Peyer's patch (tissue), 4 donors: ENCODE measurements around the gene GVQW3. TPM values are rescaled to one million over a fixed set of nuclear protein-coding genes. Genes with fewer than 3 reads are reported as not detected.

Source experiments
- DNase-seq, 3 donors: peaks; one replicate each; pipeline ENCODE4 v3.0.0-alpha.2; 2017 to 2019
- H3K27ac ChIP-seq, 4 donors: fragments of 200-600 bp; sonication (generic); one replicate each; pipeline ENCODE4 v1.5.1; 2016 to 2019
- H3K27me3 ChIP-seq, 2 donors: fragments of 200-600 bp; sonication (generic); one replicate each; pipeline ENCODE4 v1.5.1; 2019
- H3K36me3 ChIP-seq, 3 donors: fragments of 200-600 bp; sonication (generic); one replicate each; pipeline ENCODE4 v1.5.1; 2016 to 2019
- H3K4me1 ChIP-seq, 4 donors: fragments of 200-600 bp; sonication (generic); one replicate each; pipeline ENCODE4 v1.5.1; 2016 to 2019
- H3K4me3 ChIP-seq, 4 donors: fragments of 200-600 bp; sonication (generic); 1 replicate in 3 of 4; 2 replicates in 1 of 4; pipeline ENCODE4 v1.5.1; 2016 to 2019; ENCODE audit warnings: mild to moderate bottlenecking in 1 of 4
- H3K9me3 ChIP-seq, 4 donors: fragments of 200-600 bp; sonication (generic); one replicate each; pipeline ENCODE4 v1.5.1; 2016 to 2019; ENCODE audit warnings: mild to moderate bottlenecking in 1 of 4
- POLR2A ChIP-seq, 2 donors: fragments of 450-650 bp; IDR thresholded peaks; one replicate each; pipeline ENCODE4 v1.5.1; 2017; ENCODE audit warnings: antibody characterized with exemption in 2 of 2, mild to moderate bottlenecking in 2 of 2, moderate library complexity in 2 of 2
- total RNA-seq, 4 donors: library from RNA; depleted of rRNA; stranded (reverse); fragments of >200 nt; gene quantifications; one replicate each; pipeline ENCODE4 v1.1.0, GENCODE V29; 2016
- TF ChIP-seq, protein P1 (sequence below), 6 experiments: fragments of 450-650 bp in 4 of 6; fragments of 200-600 bp in 2 of 6; sonication (generic) in 1 of 6; IDR thresholded peaks; one replicate each; pipeline ENCODE4 v1.5.1; 2017 to 2019; ENCODE audit warnings: antibody characterized with exemption in 6 of 6, mild to moderate bottlenecking in 3 of 6, moderate library complexity in 1 of 6

GVQW3 gene
- total RNA-seq, 4 donors from 2014 or later: 0.88 to 23.9 (median 3.3) TPM

DNA sequence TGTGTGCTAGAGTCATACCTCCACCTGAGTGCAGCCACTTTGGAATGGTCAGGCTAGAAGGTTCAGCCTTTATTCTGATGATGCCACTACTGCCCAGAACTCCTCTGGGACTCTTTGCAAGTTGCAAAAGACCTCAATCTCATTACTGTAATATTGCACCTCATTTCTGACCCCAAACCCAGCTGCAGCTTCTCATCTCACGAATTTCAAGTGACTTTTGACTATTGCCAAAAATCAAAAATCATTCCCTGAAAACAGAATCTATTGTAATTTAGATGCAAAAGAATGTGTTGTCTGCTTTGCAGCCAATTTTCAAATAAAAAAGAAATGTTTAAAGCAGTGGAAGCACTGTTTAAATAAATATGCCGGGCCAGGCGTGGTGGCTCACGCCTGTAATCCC is 25.2 kb downstream of the GVQW3 start:
- TF ChIP-seq, protein P1, sequence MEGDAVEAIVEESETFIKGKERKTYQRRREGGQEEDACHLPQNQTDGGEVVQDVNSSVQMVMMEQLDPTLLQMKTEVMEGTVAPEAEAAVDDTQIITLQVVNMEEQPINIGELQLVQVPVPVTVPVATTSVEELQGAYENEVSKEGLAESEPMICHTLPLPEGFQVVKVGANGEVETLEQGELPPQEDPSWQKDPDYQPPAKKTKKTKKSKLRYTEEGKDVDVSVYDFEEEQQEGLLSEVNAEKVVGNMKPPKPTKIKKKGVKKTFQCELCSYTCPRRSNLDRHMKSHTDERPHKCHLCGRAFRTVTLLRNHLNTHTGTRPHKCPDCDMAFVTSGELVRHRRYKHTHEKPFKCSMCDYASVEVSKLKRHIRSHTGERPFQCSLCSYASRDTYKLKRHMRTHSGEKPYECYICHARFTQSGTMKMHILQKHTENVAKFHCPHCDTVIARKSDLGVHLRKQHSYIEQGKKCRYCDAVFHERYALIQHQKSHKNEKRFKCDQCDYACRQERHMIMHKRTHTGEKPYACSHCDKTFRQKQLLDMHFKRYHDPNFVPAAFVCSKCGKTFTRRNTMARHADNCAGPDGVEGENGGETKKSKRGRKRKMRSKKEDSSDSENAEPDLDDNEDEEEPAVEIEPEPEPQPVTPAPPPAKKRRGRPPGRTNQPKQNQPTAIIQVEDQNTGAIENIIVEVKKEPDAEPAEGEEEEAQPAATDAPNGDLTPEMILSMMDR (IDR thresholded peaks at IDR 0.05): no peak
- TF ChIP-seq POLR2A (IDR thresholded peaks at IDR 0.05): no peak
- Histone ChIP-seq H3K9me3 (no peaks in the 10 kb centered on the region), H3K27ac (no peak overlapping the region), H3K27me3 (no peaks in the 10 kb centered on the region), H3K36me3 (no peaks in the 10 kb centered on the region), H3K4me1 (no peaks in the 10 kb centered on the region), H3K4me3 (no peak overlapping the region)
- no peak for DNase-seq

DNA sequence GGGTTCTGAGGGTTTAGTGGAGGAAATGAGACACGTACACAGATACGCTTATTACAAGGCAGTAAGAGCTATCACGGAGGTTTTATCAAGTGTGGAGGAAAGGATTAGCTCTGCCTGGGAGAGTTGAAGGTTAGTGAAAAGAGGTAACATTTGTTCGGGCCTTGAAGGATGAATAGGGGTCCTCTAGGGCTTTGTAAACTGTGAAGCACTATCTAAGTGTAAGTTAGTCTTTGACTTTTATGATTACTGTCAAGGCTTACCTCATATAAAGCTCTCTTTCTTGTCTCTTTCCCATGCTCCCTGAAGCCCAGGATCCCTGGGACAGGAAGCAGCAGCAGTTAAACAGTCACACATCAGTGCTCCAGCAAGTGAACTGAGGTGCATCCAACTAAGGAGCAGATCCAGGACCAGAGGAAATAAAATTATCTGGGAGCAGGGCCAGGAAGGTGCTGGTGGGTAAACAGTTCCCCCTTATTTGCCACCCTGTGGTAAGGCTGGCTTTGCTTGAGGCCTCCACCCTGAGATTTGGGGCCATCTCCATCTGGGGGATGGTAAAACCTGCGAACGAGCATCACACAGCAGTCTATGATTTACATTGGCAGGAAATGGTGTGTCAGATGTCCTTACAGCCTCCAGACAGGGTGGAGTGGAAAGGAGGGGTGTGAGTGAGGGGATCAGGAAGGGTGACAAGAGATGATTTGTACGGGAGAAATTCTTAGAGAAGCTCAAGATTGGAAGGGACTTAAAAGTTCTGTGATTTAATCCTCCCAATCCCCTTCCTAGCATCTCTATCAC is 27.2 kb downstream of the GVQW3 start:
- DNase-seq: no peak
- H3K36me3 ChIP-seq: no peaks in the 10 kb centered on the region
- H3K4me3 ChIP-seq: no peak overlapping the region
- no peak overlapping the region for H3K27ac ChIP-seq
- no peaks in the 10 kb centered on the region for H3K27me3 ChIP-seq
- H3K9me3 ChIP-seq: no peaks in the 10 kb centered on the region
- TF ChIP-seq POLR2A (IDR thresholded peaks at IDR 0.05): no peak
- TF ChIP-seq, protein P1 (IDR thresholded peaks at IDR 0.05): no peak
- no peaks in the 10 kb centered on the region for H3K4me1 ChIP-seq

DNA sequence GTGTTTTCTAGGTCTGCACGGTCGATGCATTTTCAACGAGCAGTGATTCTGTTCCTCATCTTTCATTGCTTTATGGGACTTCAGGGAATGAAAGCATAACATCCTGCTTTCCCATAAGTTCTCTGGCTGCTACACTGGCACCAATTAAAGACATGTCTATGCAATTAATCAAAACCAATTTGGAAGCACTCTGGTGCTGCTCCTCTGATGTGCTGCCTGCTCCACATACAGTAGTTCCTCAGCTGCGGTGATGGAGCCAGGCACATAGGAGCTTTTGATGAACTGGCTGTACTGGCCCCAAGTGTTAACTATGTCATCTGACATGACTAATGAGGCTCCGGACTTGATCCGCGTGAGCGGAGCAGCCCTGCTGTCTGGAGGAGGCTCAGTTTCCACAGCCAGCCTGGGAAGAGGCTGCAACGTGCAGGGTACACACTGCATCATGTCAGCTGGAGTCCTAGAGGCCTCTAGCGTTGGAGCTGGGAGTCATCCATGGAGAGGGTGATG is 29.8 kb downstream of the GVQW3 start:
- Histone ChIP-seq H3K27ac (no peak overlapping the region), H3K27me3 (no peaks in the 10 kb centered on the region), H3K36me3 (no peaks in the 10 kb centered on the region), H3K4me1 (no peaks in the 10 kb centered on the region), H3K9me3 (no peaks in the 10 kb centered on the region), H3K4me3 (no peak overlapping the region)
- TF ChIP-seq POLR2A (IDR thresholded peaks at IDR 0.05): no peak
- TF ChIP-seq, protein P1 (IDR thresholded peaks at IDR 0.05): no peak
- DNase-seq: no peak

DNA sequence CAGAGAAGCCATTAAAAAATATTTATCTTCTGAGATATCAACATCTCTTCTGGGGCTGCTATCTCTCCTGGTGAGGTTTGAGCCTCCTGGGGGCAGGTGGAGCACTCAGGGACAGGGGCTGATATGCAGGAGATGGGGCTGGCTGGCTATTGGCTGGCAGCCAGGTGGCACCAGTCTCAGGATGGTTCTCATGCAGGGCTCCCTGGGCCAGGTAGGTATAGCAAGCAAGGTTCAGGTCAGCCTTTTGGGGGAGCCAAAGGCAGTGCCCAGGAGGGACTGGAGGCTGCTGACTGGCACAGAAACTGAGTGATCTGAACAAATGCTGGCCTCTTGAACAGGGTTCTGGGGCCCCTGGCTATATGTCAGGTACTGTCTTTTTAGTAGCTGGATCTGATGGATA is 34.0 kb downstream of the GVQW3 start:
- DNase-seq: no peak
- no peaks in the 10 kb centered on the region for H3K9me3 ChIP-seq
- no peaks in the 10 kb centered on the region for H3K27me3 ChIP-seq
- TF ChIP-seq, protein P1 (IDR thresholded peaks at IDR 0.05): no peak
- no peak for TF ChIP-seq POLR2A (IDR thresholded peaks at IDR 0.05)
- no peak overlapping the region for H3K27ac ChIP-seq
- no peak overlapping the region for H3K4me3 ChIP-seq
- H3K4me1 ChIP-seq: no peaks in the 10 kb centered on the region
- H3K36me3 ChIP-seq: no peaks in the 10 kb centered on the region

DNA sequence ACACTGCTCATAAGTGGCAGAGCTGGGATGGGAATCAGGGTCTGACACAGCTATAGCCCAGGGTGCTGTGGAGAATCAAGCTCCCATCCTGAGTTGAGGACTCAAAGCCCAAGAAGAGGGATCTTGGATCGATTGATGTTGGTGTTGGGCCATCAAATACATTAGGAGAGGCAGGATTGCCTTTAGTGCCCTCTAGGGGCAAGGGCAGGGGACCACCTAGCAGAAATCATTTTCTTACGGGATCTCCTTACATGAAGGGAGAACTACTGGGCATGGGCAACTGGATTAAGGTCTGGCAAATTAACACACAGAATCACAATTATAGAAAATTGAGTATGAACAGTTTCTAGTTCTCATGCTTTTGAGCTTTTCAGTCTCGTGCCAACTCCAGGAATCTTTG is 38.8 kb downstream of the GVQW3 start:
- no peaks in the 10 kb centered on the region for H3K4me1 ChIP-seq
- H3K36me3 ChIP-seq: no peaks in the 10 kb centered on the region
- no peak overlapping the region for H3K27ac ChIP-seq
- H3K9me3 ChIP-seq: no peaks in the 10 kb centered on the region
- no peak for TF ChIP-seq POLR2A (IDR thresholded peaks at IDR 0.05)
- TF ChIP-seq, protein P1 (IDR thresholded peaks at IDR 0.05): peak in 4 of 6 experiments; percentile 15 to 34 (median 27)
- H3K4me3 ChIP-seq: no peak overlapping the region
- H3K27me3 ChIP-seq: no peaks in the 10 kb centered on the region
- no peak for DNase-seq
